ENCODE results near the gene ANKRD2.
"Not testable (repeated sequence)": the region's sequence is repeated elsewhere in the genome, so short reads cannot be mapped to it uniquely, and the experiment has no call there.

ANKRD2 gene

GRCh38 chr10:97547962-97548361, 24.6 kb upstream of the ANKRD2 start:
- no peak for DNase-seq (ENCODE audit: low read depth)
- no peak overlapping the region for H3K4me3 ChIP-seq (ENCODE audit: low read depth, low read length)
- no peak for TF ChIP-seq CTCF (IDR thresholded peaks at IDR 0.05; ENCODE audit: low read depth, low read length, missing control alignments)

DNA sequence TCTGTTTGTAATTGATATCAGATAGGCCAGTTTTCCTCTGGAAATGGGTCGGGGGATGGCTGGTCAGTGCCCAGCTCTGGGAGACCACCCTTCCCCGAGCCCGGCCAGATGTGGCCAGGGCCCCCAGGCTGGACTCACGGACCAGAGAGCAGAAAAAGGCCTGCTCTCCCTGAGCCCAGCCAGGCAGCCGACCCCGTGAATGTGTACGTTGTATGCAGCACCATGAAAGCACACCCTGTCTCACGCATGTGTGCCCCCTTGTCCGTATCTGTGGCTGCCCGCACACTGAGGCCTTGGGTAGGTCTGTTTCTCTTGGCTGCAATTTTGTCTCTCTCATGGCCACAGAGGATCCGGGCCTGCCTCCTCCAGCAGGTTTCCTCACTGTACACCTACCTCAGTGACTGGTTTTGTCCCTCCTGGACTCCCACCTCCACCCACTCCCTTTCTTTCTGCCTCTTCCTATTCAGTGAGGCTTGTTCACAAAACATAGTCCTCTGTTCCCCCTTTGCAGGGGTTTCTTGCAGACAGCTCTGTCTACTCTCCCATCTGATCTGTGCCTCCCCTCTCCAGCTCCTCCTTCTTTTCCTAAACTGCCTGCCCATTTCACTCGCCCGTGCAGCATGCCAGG, 23.6 kb upstream of the ANKRD2 start:
- no peak for DNase-seq (ENCODE audit: low read depth)
- no peak for TF ChIP-seq CTCF (IDR thresholded peaks at IDR 0.05; ENCODE audit: low read depth, low read length, missing control alignments)

GRCh38 chr10:97549587-97550322, 22.8 kb upstream of the ANKRD2 start:
- no peak for TF ChIP-seq CTCF (IDR thresholded peaks at IDR 0.05; ENCODE audit: low read depth, low read length, missing control alignments)
- no peak overlapping the region for H3K4me3 ChIP-seq (ENCODE audit: low read depth, low read length)
- DNase-seq (ENCODE audit: low read depth): no peak

More for the DNA sequence above, 23.6 kb upstream of the ANKRD2 start:
- no peak overlapping the region for H3K4me3 ChIP-seq (ENCODE audit: low read depth, low read length)

- no peak for DNase-seq (ENCODE audit: low read depth)
- no peak for TF ChIP-seq CTCF (IDR thresholded peaks at IDR 0.05; ENCODE audit: low read depth, low read length, missing control alignments)
- no peak overlapping the region for H3K4me3 ChIP-seq (ENCODE audit: low read depth, low read length)
Observed at GRCh38 chr10:97550336-97551149, 22.0 kb upstream of the ANKRD2 start.

GRCh38 chr10:97551271-97551670, 21.3 kb upstream of the ANKRD2 start:
- DNase-seq (ENCODE audit: low read depth): no peak
- no peak for TF ChIP-seq CTCF (IDR thresholded peaks at IDR 0.05; ENCODE audit: low read depth, low read length, missing control alignments)
- H3K4me3 ChIP-seq (ENCODE audit: low read depth, low read length): no peak overlapping the region

- H3K4me3 ChIP-seq (ENCODE audit: low read depth, low read length): no peak overlapping the region
- TF ChIP-seq CTCF (IDR thresholded peaks at IDR 0.05; ENCODE audit: low read depth, low read length, missing control alignments): peak; percentile 87
- no peak for DNase-seq (ENCODE audit: low read depth)
Observed at GRCh38 chr10:97553575-97554031, 19.0 kb upstream of the ANKRD2 start.

DNA sequence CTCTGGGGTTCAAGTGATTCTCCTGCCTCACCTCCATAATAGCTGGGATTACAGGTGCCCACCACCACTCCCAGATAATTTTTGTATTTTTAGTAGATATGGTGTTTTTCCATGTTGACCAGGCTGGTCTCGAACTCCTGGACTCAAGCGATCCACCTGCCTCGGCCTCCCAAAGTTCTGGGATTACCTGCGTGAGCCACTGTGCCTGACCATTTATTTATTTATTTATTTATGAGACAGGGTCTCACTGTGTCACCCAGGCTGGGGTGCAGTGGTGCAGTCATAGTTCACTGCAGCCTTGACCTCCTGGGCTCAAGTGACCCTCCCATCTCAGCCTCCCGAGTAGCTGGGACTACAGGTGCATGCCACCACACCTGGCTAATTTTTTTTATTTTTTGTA, 18.2 kb upstream of the ANKRD2 start:
- not testable (repeated sequence) for H3K4me3 ChIP-seq (ENCODE audit: low read depth, low read length); DNase-seq (ENCODE audit: low read depth)

- DNase-seq (ENCODE audit: low read depth): peak; percentile 40
- not testable (repeated sequence) for H3K4me3 ChIP-seq (ENCODE audit: low read depth, low read length)
Observed at GRCh38 chr10:97555541-97555940, 17.0 kb upstream of the ANKRD2 start.

- H3K4me3 ChIP-seq (ENCODE audit: low read depth, low read length); DNase-seq (ENCODE audit: low read depth): not testable (repeated sequence)
Observed at GRCh38 chr10:97560731-97561381, 11.7 kb upstream of the ANKRD2 start.

GRCh38 chr10:97561386-97562077, 11.0 kb upstream of the ANKRD2 start:
- DNase-seq (ENCODE audit: low read depth); H3K4me3 ChIP-seq (ENCODE audit: low read depth, low read length): not testable (repeated sequence)
